ENCODE measurements around the gene PCK2. TPM values are rescaled to one million over a fixed set of nuclear protein-coding genes. Genes with fewer than 3 reads are reported as not detected.

The PCK2 gene
- total and polyA plus RNA-seq, 2 of the 13 experiments (the other 11 are each of a cell fraction or from before 2014, with no cell fraction given) = 129 to 272 TPM

DNA sequence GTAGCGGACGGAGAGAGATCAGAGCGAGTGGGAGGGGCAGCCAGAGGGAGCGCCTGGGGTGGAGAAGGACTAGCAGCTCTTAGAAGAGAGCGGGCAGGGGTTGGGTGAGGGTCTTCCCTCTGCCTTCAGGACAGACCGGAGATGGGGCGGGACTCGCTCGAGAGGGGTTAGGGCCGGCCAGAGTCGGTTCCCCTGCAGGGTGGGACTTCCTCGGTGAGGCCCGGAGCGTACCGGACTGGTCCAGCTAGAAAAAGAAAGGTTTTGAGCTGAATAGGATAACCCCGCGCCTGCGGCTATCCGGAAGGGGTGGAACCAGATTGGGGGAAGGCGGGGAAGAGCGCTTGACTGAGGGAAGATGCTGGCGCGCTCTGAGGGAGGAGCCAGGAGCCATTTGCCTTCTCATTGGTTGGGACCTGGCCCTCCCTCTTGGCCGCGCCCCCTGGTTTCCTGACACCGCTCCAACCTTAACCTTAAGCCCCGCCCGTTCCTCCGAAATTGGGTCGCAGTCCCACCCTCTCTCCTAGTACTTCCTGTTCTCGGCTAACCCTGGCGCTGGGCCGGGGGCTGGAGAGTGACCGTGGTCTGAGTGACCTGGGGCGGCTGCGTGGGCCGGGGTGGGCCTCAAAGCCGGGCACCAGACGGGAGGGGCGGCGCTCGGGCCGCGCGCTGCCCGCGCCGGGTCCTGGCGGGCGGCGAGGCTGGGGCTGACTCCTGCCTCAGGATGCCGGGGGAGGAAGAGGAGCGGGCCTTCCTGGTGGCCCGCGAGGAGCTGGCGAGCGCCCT, 53.1 kb downstream of the PCK2 start, which contains the start of gene RNF31 (continued):
- TF ChIP-seq, protein P1, sequence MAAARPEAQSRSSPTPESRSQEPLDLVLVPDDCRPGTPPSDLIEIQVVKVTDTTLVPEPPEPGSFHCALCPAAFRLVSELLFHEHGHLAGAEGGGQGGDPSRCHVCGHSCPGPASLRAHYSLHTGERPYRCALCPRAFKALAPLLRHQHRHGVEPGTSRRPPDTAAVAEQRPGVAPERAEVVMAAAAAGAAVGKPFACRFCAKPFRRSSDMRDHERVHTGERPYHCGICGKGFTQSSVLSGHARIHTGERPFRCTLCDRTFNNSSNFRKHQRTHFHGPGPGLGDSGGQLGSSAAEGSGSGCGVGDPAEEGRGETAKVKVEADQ (CRISPR knock-in tag; IDR thresholded peaks at IDR 0.05; ENCODE audit: borderline replicate concordance) = 0 out of 2 replicates have a peak, but pooled peaks have one; percentile 29
- TF ChIP-seq, protein P2, sequence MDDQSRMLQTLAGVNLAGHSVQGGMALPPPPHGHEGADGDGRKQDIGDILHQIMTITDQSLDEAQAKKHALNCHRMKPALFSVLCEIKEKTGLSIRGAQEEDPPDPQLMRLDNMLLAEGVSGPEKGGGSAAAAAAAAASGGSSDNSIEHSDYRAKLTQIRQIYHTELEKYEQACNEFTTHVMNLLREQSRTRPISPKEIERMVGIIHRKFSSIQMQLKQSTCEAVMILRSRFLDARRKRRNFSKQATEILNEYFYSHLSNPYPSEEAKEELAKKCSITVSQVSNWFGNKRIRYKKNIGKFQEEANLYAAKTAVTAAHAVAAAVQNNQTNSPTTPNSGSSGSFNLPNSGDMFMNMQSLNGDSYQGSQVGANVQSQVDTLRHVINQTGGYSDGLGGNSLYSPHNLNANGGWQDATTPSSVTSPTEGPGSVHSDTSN (CRISPR knock-in tag; IDR thresholded peaks at IDR 0.05; ENCODE audit: borderline replicate concordance) = peak; percentile 66; the same call in 1 of the 2 replicates
- TF ChIP-seq CAMTA2 (CRISPR knock-in tag; IDR thresholded peaks at IDR 0.05; ENCODE audit: borderline replicate concordance) (0 out of 2 replicates have a peak, but pooled peaks have one; percentile 2), CREB1 (IDR thresholded peaks at IDR 0.05) (peak; percentile 53), CREB1 (CRISPR knock-in tag; IDR thresholded peaks at IDR 0.05) (no peak), HOXD1 (CRISPR knock-in tag; IDR thresholded peaks at IDR 0.05) (peak; percentile 12), TEAD2 (CRISPR knock-in tag; IDR thresholded peaks at IDR 0.05) (no peak), REXO4 (CRISPR knock-in tag; IDR thresholded peaks at IDR 0.05; ENCODE audit: borderline replicate concordance) (peak; percentile 87; the same call in 1 of the 2 replicates), SUZ12 (IDR thresholded peaks at IDR 0.05; ENCODE audit: low read depth, low read length) (no peak), HIVEP1 (CRISPR knock-in tag; IDR thresholded peaks at IDR 0.05) (peak; percentile 58), ZNF468 (CRISPR knock-in tag; IDR thresholded peaks at IDR 0.05) (peak; percentile 85; the same call in 1 of the 2 replicates), SRF (IDR thresholded peaks at IDR 0.05; ENCODE audit: low read depth, low read length) (peak; percentile 63; the same call in 1 of the 2 replicates), MBNL3 (CRISPR knock-in tag; conservative IDR thresholded peaks at IDR 0.05) (no peak), KLF16 (CRISPR knock-in tag; IDR thresholded peaks at IDR 0.05) (peak in 1 of 2 experiments; percentile 72; a peak in 1 of 4 replicates)
- TF ChIP-seq, protein P3, sequence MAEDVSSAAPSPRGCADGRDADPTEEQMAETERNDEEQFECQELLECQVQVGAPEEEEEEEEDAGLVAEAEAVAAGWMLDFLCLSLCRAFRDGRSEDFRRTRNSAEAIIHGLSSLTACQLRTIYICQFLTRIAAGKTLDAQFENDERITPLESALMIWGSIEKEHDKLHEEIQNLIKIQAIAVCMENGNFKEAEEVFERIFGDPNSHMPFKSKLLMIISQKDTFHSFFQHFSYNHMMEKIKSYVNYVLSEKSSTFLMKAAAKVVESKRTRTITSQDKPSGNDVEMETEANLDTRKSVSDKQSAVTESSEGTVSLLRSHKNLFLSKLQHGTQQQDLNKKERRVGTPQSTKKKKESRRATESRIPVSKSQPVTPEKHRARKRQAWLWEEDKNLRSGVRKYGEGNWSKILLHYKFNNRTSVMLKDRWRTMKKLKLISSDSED (CRISPR knock-in tag; IDR thresholded peaks at IDR 0.05) = peak; percentile 86; the same call in 1 of the 2 replicates
- TF ChIP-seq, protein P4, sequence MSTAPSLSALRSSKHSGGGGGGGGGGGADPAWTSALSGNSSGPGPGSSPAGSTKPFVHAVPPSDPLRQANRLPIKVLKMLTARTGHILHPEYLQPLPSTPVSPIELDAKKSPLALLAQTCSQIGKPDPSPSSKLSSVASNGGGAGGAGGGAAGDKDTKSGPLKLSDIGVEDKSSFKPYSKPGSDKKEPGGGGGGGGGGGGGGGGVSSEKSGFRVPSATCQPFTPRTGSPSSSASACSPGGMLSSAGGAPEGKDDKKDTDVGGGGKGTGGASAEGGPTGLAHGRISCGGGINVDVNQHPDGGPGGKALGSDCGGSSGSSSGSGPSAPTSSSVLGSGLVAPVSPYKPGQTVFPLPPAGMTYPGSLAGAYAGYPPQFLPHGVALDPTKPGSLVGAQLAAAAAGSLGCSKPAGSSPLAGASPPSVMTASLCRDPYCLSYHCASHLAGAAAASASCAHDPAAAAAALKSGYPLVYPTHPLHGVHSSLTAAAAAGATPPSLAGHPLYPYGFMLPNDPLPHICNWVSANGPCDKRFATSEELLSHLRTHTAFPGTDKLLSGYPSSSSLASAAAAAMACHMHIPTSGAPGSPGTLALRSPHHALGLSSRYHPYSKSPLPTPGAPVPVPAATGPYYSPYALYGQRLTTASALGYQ (CRISPR knock-in tag; IDR thresholded peaks at IDR 0.05) = no peak; the same call in 1 of the 2 replicates
- TF ChIP-seq, protein P5, sequence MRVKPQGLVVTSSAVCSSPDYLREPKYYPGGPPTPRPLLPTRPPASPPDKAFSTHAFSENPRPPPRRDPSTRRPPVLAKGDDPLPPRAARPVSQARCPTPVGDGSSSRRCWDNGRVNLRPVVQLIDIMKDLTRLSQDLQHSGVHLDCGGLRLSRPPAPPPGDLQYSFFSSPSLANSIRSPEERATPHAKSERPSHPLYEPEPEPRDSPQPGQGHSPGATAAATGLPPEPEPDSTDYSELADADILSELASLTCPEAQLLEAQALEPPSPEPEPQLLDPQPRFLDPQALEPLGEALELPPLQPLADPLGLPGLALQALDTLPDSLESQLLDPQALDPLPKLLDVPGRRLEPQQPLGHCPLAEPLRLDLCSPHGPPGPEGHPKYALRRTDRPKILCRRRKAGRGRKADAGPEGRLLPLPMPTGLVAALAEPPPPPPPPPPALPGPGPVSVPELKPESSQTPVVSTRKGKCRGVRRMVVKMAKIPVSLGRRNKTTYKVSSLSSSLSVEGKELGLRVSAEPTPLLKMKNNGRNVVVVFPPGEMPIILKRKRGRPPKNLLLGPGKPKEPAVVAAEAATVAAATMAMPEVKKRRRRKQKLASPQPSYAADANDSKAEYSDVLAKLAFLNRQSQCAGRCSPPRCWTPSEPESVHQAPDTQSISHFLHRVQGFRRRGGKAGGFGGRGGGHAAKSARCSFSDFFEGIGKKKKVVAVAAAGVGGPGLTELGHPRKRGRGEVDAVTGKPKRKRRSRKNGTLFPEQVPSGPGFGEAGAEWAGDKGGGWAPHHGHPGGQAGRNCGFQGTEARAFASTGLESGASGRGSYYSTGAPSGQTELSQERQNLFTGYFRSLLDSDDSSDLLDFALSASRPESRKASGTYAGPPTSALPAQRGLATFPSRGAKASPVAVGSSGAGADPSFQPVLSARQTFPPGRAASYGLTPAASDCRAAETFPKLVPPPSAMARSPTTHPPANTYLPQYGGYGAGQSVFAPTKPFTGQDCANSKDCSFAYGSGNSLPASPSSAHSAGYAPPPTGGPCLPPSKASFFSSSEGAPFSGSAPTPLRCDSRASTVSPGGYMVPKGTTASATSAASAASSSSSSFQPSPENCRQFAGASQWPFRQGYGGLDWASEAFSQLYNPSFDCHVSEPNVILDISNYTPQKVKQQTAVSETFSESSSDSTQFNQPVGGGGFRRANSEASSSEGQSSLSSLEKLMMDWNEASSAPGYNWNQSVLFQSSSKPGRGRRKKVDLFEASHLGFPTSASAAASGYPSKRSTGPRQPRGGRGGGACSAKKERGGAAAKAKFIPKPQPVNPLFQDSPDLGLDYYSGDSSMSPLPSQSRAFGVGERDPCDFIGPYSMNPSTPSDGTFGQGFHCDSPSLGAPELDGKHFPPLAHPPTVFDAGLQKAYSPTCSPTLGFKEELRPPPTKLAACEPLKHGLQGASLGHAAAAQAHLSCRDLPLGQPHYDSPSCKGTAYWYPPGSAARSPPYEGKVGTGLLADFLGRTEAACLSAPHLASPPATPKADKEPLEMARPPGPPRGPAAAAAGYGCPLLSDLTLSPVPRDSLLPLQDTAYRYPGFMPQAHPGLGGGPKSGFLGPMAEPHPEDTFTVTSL (CRISPR knock-in tag; IDR thresholded peaks at IDR 0.05; ENCODE audit: borderline replicate concordance) = no peak
